Activated T-helper 2 cell treated with anti-CD3 and anti-CD28 coated beads, Interferon-gamma antibody, Interleukin-2, Interleukin-4, amounts not matched to agents 10 μg/mL and 5 μg/mL and 100 μg/mL, durations not matched to agents 14 hours and 24 hours and 36 hours (primary cell): Measurements from ENCODE around the gene TPRX1. TPM values are rescaled to one million over a fixed set of nuclear protein-coding genes. Genes with fewer than 3 reads are reported as not detected.
"Not testable (repeated sequence)": the region's sequence is repeated elsewhere in the genome, so short reads cannot be mapped to it uniquely, and the experiment has no call there.

Source experiments
- DNase-seq: peaks from one replicate; pipeline ENCODE4 v3.0.0; 2021; ENCODE audit warnings: low spot score
- H3K27ac Mint-ChIP-seq: one replicate; pipeline ENCODE4 v1.8.0; 2021; ENCODE audit warnings: mixed read lengths
- H3K27me3 Mint-ChIP-seq: one replicate; pipeline ENCODE4 v1.8.0; 2021; ENCODE audit warnings: low read depth, mixed read lengths
- H3K36me3 Mint-ChIP-seq: one replicate; pipeline ENCODE4 v1.8.0; 2021; ENCODE audit warnings: low read depth, mixed read lengths
- H3K4me1 Mint-ChIP-seq: one replicate; pipeline ENCODE4 v1.8.0; 2021; ENCODE audit warnings: low read depth, mixed read lengths
- H3K4me3 Mint-ChIP-seq: one replicate; pipeline ENCODE4 v1.8.0; 2021; ENCODE audit warnings: low read depth, mild to moderate bottlenecking, moderate library complexity, mixed read lengths
- H3K9me3 Mint-ChIP-seq: one replicate; pipeline ENCODE4 v1.8.0; 2021; ENCODE audit warnings: mixed read lengths
- intact Hi-C: fragments of 100-400 bp; cut with micrococcal nuclease; formaldehyde crosslinking; loops from one replicate; pipeline ENCODE4 v1.15.1; 2023
- total RNA-seq: library from RNA; stranded (reverse); gene quantifications from 2 replicates; pipeline ENCODE4 v1.2.3, GENCODE V29; 2022

TPRX1 gene
- total RNA-seq, 1 donor from 2014 or later = not detected

DNA sequence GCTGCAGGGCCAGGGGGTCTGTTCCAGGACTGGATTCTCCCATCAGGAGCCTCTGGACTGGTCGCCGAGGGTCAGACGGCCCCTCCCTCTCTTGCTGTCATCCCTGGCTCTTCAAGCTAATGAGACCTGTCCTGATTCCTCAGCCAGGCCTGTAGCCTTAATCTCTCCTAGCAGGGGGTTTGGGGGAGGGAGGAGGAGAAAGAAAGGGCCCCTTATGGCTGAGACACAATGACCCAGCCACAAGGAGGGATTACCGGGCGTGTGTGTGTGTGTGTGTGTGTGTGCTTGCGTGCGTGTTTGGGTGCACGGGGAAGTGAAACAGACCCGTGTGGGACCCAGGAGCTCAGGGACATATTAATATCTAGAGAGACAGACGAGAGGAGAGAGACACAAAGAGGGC lies 15.5 kb upstream of the TPRX1 start:
- H3K27me3 Mint-ChIP-seq = peaks cover 17% of the 10 kb centered on the region
- intact Hi-C loops = no loop called here
- no peak for DNase-seq
- no peak overlapping the region for H3K27ac Mint-ChIP-seq
- no peaks in the 10 kb centered on the region for H3K36me3 Mint-ChIP-seq
- no peaks in the 10 kb centered on the region for H3K4me1 Mint-ChIP-seq
- no peaks in the 10 kb centered on the region for H3K9me3 Mint-ChIP-seq
- H3K4me3 Mint-ChIP-seq = no peak overlapping the region

DNA sequence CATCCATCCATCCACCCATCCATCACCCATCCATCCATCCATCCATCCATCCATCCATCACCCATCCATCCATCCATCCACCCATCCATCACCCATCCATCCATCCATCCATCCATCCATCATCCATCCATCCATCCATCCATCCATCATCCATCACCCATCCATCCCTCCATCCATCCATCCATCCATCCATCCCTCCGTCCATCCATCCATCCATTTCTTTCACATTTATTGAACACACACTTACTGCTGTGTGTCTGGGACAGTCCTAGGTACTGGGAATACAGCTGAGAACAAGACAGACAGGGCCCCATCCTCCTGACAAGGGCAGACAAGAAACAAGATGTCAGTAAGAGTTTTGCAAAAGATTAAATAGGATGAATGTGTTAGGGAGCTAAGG lies 13.9 kb upstream of the TPRX1 start:
- H3K27ac Mint-ChIP-seq, H3K9me3 Mint-ChIP-seq, H3K4me3 Mint-ChIP-seq, DNase-seq, H3K4me1 Mint-ChIP-seq, intact Hi-C loops, H3K36me3 Mint-ChIP-seq: not testable (repeated sequence)
- peaks cover 17% of the 10 kb centered on the region for H3K27me3 Mint-ChIP-seq

DNA sequence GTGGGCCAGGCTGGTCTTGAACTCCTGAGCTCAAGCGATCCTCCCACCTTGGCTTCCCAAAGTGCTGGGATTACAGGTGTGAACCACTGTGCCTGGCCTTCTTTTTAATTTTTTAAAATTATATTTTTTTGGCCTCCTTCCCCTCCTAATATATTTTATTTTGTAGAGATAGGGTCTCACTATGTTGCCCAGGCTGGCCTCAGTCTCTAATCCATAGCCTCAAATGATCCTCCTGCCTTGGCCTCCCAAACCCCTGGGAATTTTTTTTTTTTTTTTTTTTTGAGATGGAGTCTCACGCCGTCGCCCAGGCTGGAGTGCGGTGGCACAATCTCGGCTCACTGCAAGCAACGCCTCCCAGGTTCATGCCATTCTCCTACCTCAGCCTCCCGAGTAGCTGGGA lies 11.9 kb upstream of the TPRX1 start:
- H3K4me3 Mint-ChIP-seq, H3K27ac Mint-ChIP-seq, intact Hi-C loops, DNase-seq, H3K36me3 Mint-ChIP-seq, H3K4me1 Mint-ChIP-seq, H3K9me3 Mint-ChIP-seq: not testable (repeated sequence)
- H3K27me3 Mint-ChIP-seq = peaks cover 15% of the 10 kb centered on the region

DNA sequence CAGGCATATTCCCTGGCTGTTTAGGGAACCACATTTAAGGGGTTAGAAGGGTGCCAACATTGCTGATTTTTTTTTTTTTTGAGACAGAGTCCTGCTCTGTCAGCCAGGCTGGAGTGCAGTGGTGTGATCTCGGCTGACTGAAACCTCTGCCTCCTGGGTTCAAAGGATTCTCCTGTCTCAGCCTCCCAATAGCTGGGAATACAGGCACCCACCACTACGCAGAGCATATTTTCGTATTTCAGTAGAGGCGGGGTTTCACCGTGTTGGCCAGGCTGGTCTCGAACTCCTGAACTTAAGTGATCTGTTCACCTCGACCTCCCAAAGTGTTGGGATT lies 9.6 kb upstream of the TPRX1 start:
- no peak overlapping the region for H3K4me3 Mint-ChIP-seq
- no peaks in the 10 kb centered on the region for H3K9me3 Mint-ChIP-seq
- no peak for DNase-seq
- intact Hi-C loops = loop anchor here (5.0 kb wide), 1 partner anchor 48 kb away; no protein-coding TSS in a partner anchor
- peaks cover 2% of the 10 kb centered on the region for H3K27me3 Mint-ChIP-seq
- no peaks in the 10 kb centered on the region for H3K4me1 Mint-ChIP-seq
- no peaks in the 10 kb centered on the region for H3K36me3 Mint-ChIP-seq
- no peak overlapping the region for H3K27ac Mint-ChIP-seq

DNA sequence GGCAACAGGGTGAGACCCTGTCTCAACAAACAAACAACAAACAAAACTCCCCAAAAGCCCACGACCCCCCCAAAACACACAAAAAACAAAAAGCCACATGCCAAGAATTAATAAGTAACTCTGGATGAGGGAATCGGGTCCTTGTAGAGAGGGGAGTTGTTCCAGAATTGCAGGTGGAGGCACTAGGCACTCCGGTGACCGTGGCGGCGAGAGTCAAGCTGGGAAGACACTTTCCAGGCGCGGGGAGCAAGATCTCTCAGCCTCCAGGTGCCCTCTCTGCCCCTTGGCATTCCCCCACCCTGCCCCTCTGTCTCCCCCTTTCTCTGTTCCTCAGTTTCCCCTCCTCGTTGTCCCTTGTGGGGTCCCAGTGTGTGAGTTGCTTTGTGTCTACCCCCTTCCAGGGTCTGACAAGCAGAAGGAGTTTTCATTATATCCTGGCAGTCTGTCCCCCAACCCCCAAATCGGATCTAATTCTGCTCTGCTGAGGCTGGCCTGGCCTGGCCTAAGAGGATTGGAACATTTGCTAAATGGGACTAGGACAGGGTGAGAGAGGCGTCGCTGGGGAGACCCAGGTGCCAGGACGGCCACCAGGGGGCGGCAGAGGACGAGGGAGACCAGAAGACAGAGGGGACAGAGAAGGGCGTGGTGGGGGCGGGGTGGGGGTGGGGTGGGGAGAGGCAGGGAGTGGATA lies 9.1 kb upstream of the TPRX1 start:
- no peaks in the 10 kb centered on the region for H3K27me3 Mint-ChIP-seq
- intact Hi-C loops = loop anchor here (5.0 kb wide), 1 partner anchor 49 kb away; no protein-coding TSS in a partner anchor
- no peaks in the 10 kb centered on the region for H3K4me1 Mint-ChIP-seq
- peak; percentile 56 for DNase-seq
- H3K36me3 Mint-ChIP-seq = no peaks in the 10 kb centered on the region
- no peak overlapping the region for H3K27ac Mint-ChIP-seq
- no peak overlapping the region for H3K4me3 Mint-ChIP-seq
- no peaks in the 10 kb centered on the region for H3K9me3 Mint-ChIP-seq

DNA sequence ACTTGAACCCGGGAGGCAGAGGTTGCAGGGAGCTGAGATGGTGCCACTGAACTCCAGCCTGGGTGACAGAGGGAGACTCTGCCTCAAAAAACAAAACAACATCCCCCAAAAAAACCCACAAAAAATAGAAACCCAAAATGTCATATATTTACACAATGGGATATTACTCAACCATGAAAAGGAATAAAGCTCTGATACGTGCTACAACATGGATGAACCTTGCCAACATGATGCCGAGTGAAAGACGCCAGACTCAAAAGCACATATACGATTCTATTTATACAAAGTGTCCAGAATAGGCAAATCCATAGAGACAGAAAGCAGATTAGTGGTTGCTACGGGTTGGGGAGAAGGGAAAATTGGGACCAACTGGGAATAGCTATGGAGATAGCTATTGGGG lies 2.1 kb upstream of the TPRX1 start:
- intact Hi-C loops = no loop called here
- H3K27me3 Mint-ChIP-seq = no peaks in the 10 kb centered on the region
- H3K9me3 Mint-ChIP-seq = no peaks in the 10 kb centered on the region
- no peak overlapping the region for H3K27ac Mint-ChIP-seq
- no peak overlapping the region for H3K4me3 Mint-ChIP-seq
- DNase-seq = no peak
- H3K36me3 Mint-ChIP-seq = no peaks in the 10 kb centered on the region
- H3K4me1 Mint-ChIP-seq = no peaks in the 10 kb centered on the region

DNA sequence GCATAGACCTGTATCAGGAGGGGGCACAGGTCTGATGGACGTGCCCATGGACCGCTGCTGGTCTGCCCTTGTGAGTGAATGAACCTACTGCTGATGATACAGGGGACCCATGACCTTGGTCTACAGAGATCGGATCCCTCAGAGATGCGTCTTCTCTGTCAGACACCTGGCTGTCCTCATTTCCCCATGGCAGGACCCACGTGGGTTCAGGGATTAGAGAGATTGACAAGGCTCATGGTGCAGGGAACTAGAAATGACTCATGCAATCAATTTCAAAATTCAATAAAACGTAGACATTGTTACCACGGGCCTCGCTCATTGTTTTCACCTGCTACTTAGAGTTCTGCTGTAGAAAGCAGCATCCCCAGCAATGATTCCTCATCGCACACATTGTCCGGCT lies 962 bp upstream of the TPRX1 start:
- H3K4me1 Mint-ChIP-seq = no peaks in the 10 kb centered on the region
- peaks cover 5% of the 10 kb centered on the region for H3K9me3 Mint-ChIP-seq
- intact Hi-C loops = no loop called here
- H3K27me3 Mint-ChIP-seq = no peaks in the 10 kb centered on the region
- DNase-seq = no peak
- no peaks in the 10 kb centered on the region for H3K36me3 Mint-ChIP-seq
- H3K27ac Mint-ChIP-seq = no peak overlapping the region
- H3K4me3 Mint-ChIP-seq = no peak overlapping the region

DNA sequence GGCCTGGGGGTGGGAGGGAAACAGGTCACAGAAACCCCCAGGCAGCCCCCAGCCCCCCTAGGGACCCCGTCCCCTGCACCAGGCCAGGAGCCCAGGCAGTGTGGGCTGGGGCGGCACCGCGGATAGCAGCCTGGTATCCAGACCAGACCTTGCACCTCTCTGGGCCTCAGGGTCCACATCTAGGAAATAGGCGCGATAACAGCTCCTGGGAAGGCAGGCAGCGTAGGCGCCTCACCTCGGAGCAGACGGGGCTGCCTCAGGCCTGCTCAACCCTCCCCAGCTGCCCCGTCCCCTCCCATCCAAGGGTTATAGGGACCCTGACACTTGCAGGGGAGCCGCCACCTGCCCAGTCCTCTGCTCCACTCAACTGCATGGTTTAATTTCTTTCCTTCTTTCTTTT lies 680 bp downstream of the TPRX1 start:
- H3K27ac Mint-ChIP-seq, intact Hi-C loops, DNase-seq, H3K36me3 Mint-ChIP-seq, H3K4me3 Mint-ChIP-seq, H3K4me1 Mint-ChIP-seq, H3K27me3 Mint-ChIP-seq, H3K9me3 Mint-ChIP-seq: not testable (repeated sequence)

DNA sequence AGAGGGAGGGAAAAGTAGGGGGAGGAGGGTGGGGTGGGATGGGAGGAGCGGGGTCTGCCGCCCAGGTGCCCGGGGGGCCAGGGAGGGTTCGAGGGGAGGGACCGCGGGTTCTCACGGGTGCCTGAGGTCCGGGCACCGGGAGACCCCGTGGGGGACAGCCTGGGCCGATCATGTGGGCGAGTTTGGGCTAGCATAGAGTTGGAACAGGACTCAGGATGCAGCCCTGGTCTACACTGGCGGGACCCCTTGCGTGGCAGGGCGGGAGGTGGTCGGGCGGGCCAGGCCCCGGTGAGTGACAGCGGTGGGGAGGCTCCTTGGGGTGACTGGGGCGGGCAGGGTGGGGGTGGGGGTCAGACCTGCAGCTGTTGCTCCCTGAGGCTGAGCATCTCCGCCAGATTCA lies 1.2 kb downstream of the TPRX1 start:
- H3K4me1 Mint-ChIP-seq, intact Hi-C loops, H3K27ac Mint-ChIP-seq, H3K36me3 Mint-ChIP-seq, DNase-seq, H3K4me3 Mint-ChIP-seq, H3K9me3 Mint-ChIP-seq, H3K27me3 Mint-ChIP-seq: not testable (repeated sequence)

DNA sequence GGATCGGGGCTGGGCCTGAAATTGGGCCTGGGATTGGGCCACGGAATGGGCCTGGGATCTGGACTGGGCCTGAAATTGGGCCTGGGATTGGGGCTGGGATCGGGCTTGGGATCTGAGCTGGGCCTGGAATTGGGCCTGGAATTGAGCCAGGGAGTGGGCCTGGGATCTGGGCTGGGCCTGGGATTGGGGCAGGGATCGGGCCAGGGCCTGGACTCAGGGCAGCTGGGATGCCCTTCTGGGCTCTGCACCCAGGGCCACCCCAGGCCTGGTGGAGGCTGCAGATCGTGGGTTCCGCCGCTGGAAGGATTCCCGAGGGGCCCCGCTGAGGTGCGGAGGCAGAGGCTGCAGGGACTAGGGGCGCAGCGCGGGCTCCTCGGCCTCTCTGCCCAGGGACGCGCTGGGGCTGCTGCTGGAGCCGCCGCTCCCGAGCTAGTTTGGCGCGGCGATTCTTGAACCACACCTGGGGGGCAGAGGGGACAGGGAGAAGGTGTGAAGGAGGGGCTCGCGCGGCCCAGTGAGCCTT lies 1.8 kb downstream of the TPRX1 start:
- intact Hi-C loops = no loop called here
- no peaks in the 10 kb centered on the region for H3K4me1 Mint-ChIP-seq
- H3K36me3 Mint-ChIP-seq = no peaks in the 10 kb centered on the region
- H3K4me3 Mint-ChIP-seq = no peak overlapping the region
- no peak for DNase-seq
- peaks cover 5% of the 10 kb centered on the region for H3K9me3 Mint-ChIP-seq
- H3K27me3 Mint-ChIP-seq = peaks cover 1% of the 10 kb centered on the region
- H3K27ac Mint-ChIP-seq = no peak overlapping the region

DNA sequence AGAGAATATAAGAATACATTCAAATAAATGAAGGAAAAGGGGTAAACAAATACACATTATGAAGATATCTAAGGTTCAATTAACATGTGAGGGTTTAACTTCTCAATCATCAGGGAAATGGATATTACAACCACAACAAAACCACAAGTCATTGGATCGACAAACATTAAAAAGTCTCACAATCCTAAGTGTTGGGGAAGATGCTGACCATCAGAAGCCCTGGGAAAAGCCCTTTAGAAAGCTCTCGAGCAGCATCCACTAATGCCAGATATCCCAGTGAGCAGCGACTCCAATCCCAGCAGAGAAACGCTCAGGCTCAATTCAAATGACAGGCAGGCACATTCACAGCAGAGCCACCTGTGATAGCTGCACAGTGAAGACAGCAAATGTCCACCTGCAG lies 3.1 kb downstream of the TPRX1 start:
- H3K4me3 Mint-ChIP-seq = no peak overlapping the region
- H3K36me3 Mint-ChIP-seq = no peaks in the 10 kb centered on the region
- H3K27ac Mint-ChIP-seq = no peak overlapping the region
- peaks cover 1% of the 10 kb centered on the region for H3K27me3 Mint-ChIP-seq
- DNase-seq = no peak
- no peaks in the 10 kb centered on the region for H3K4me1 Mint-ChIP-seq
- intact Hi-C loops = no loop called here
- H3K9me3 Mint-ChIP-seq = peaks cover 5% of the 10 kb centered on the region

DNA sequence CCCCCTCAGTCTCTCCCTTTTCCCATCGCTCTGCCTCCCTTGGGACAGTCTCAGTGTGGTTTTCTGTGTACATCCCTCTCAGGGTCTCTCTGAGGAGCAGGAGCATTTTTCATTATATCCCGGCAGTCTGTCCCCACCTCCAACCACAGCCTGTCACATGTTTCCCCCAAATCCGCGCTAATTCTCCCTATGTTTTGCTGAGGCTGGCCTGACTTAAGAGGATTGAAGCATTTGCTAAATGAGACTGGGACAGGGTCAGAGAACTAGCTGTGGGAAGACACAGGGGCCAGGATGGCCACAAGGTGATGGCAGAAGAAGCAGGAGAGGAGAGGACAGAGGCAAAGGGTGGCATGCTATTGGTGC lies 5.5 kb downstream of the TPRX1 start:
- H3K36me3 Mint-ChIP-seq = no peaks in the 10 kb centered on the region
- H3K9me3 Mint-ChIP-seq = peaks cover 5% of the 10 kb centered on the region
- no peaks in the 10 kb centered on the region for H3K4me1 Mint-ChIP-seq
- H3K4me3 Mint-ChIP-seq = no peak overlapping the region
- no peak for DNase-seq
- H3K27me3 Mint-ChIP-seq = peaks cover 1% of the 10 kb centered on the region
- intact Hi-C loops = no loop called here
- H3K27ac Mint-ChIP-seq = no peak overlapping the region

DNA sequence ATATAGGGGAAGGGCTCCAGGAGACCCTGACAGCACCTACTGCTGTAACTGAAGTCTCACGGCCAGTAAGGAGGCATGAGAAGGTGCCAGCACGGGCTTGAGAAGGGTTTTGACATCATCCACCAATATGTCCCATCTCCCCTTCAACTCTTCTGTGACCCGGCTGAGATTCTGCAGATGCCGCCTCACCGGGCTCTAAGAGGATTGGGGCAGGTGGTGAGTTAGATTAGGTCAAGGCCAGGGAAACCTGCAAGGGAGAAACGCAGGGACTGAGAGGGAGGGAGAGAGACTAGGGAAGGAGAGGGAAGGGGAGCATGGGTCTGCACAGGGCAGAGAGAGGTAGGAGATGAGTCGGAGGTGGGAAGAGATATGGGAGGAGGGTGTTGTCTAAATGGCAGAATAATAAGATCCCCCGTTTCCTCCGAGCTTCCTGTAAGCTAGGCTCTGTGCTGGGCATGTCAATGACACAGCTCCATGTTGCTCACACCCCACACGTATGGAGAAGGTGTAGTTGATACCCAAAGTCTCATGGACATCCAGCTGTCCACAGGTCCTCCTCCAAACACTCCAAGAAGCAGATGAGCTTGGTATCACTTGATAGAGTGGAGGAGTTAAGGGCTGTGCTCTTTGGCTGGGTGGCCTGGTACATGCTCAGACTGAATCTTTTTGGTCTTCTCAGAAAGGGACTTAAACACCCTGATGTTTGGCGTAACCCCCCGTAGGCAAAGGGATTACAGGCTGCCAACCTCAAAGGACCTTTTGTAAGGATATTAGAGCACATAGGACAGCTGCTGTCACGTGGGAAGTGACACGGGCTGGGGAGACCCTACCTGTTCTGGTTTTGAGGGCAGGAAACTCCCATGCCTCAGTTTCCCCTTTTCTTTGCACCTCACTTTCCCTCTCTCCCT lies 6.1 kb downstream of the TPRX1 start:
- no peaks in the 10 kb centered on the region for H3K4me1 Mint-ChIP-seq
- no peak for DNase-seq
- no peak overlapping the region for H3K4me3 Mint-ChIP-seq
- H3K27ac Mint-ChIP-seq = no peak overlapping the region
- H3K27me3 Mint-ChIP-seq = peaks cover 1% of the 10 kb centered on the region
- peaks cover 5% of the 10 kb centered on the region for H3K9me3 Mint-ChIP-seq
- H3K36me3 Mint-ChIP-seq = no peaks in the 10 kb centered on the region
- intact Hi-C loops = no loop called here
